ENCODE measurements around the gene ITPR2.

The ITPR2 gene

DNA sequence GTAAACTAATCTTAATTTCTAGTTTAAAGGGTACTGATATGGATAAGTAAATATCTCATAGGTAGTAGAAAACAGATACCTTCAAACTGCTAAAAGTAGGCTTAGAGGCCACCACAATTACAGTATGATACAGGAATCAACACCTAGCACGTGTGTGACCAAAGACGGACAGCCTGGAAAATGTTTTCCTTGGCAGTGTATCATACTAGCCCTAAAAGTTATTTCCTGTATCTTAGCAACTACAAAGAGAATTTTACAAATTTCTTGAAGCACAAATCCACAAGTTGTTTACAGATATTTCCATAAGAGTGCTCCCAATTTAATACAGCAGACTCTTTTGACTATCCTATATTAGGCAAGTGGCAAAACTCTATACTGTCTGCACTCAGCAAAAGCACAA is 106.0 kb downstream of the ITPR2 start:
- CTCF ChIA-PET, result no interaction called here
- no peak for DNase-seq (ENCODE audit: extremely low spot score)
- POLR2A ChIA-PET, result no interaction called here
- TF ChIP-seq, protein P1, sequence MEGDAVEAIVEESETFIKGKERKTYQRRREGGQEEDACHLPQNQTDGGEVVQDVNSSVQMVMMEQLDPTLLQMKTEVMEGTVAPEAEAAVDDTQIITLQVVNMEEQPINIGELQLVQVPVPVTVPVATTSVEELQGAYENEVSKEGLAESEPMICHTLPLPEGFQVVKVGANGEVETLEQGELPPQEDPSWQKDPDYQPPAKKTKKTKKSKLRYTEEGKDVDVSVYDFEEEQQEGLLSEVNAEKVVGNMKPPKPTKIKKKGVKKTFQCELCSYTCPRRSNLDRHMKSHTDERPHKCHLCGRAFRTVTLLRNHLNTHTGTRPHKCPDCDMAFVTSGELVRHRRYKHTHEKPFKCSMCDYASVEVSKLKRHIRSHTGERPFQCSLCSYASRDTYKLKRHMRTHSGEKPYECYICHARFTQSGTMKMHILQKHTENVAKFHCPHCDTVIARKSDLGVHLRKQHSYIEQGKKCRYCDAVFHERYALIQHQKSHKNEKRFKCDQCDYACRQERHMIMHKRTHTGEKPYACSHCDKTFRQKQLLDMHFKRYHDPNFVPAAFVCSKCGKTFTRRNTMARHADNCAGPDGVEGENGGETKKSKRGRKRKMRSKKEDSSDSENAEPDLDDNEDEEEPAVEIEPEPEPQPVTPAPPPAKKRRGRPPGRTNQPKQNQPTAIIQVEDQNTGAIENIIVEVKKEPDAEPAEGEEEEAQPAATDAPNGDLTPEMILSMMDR (IDR thresholded peaks at IDR 0.05; ENCODE audit: control extremely low read depth, extremely low read depth, low read depth, missing control alignments), result no peak

DNA sequence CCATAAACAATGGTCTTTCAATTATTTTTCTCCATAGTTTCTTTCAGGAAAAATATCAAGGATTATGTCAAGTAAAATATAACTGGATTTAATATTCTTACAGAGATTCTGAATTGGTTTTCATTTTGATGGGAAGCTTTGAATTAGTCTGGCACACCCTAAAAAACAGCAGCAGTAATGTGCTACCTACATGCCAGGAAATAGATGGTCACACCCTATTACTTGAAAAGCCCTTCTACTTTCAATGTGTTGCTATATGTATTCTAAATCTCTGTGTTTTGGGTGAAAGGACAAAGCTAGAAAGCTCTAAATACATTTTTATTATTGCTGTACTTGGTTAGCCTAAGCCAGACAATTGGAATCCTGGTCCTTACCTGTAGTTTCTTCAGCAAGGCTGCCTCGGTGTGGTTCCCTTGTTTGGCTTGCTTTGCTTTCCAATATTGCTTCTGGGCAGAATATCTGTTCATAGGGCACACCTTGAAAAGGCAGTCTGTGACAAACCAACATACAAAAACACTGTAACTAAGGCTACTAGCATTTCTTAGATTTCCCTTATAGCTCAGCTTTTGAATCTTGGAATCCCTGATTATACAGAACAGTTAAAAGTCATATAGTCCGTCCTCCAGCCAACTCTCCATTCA is 107.6 kb downstream of the ITPR2 start:
- no peak for DNase-seq (ENCODE audit: extremely low spot score)
- ChIA-PET CTCF (no interaction called here), POLR2A (interaction anchor here (0.5 kb wide), 1 partner anchor 98 kb away, joined by 3 read pairs; no protein-coding TSS in a partner anchor)
- TF ChIP-seq, protein P1 (IDR thresholded peaks at IDR 0.05; ENCODE audit: control extremely low read depth, extremely low read depth, low read depth, missing control alignments), result no peak

DNA sequence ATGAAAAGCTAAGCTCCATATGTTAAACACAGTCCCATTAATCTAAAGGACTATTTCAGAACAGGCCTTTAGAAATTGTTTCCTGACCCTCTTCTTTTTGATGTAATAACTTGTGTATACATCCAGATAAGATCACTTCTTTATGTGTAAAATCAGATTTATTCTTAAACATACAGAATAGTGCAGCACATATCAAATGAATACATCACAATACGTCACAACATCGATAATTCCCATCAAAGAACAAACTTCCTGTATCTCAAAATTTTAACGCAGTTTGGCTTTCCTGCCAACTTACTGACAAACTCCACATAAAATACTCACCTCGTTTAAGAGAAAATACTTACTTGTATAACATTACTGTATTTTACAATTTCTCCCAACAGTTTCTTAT is 108.7 kb downstream of the ITPR2 start:
- DNase-seq (ENCODE audit: extremely low spot score), result no peak
- CTCF ChIA-PET, result interaction anchor here (0.9 to 1.5 kb wide), 6 partner anchors 9 to 161 kb away, joined by 3 to 6 read pairs (median 3); no protein-coding TSS in a partner anchor
- TF ChIP-seq, protein P1 (IDR thresholded peaks at IDR 0.05; ENCODE audit: control extremely low read depth, extremely low read depth, low read depth, missing control alignments), result no peak
- POLR2A ChIA-PET, result no interaction called here

DNA sequence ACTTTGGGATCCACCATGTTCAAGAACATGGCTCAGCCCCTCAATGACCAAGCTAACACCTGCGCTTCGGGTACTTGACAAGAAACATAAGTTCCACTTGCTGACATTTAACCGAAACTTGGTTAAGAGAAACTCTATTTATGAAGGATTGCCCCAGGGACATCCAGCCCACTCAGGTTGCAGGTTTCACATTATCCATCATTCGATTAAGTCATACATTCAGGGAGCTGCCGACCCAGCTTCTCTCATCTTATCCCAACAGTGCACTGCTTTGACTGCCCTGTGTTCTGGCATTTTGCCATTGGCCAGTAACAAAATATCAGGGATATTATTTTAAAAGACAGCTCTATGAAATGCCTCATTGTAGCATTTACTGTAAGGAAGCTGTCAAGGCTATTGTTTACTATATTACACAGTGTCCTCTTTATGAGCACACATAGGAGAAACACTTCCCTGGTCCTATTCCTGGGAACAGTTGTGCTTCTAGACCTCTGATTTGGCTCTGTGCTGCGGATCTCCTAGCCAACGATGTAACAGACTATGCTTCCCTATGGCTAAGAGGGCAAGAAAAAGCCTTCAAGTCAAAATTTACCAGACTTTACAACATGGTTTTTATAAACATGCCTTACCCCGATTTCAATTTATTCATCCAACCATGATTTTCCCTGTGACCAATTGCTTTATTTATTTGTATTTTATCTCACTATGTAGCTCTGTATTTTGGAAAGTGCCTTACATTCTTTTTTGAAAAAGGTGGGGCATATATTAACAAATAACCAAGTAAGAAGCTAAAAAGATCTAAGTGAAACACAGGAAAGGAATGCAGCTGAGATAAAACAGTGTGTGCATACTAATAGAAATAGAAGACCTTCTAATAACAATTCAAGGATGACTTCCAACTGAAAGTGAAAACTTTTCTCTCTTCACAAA is 109.3 kb downstream of the ITPR2 start:
- ChIA-PET CTCF (interaction anchor here (0.9 to 1.5 kb wide), 6 partner anchors 9 to 162 kb away, joined by 3 to 6 read pairs (median 3); no protein-coding TSS in a partner anchor), POLR2A (no interaction called here)
- DNase-seq (ENCODE audit: extremely low spot score), result no peak
- TF ChIP-seq, protein P1 (IDR thresholded peaks at IDR 0.05; ENCODE audit: control extremely low read depth, extremely low read depth, low read depth, missing control alignments), result no peak

DNA sequence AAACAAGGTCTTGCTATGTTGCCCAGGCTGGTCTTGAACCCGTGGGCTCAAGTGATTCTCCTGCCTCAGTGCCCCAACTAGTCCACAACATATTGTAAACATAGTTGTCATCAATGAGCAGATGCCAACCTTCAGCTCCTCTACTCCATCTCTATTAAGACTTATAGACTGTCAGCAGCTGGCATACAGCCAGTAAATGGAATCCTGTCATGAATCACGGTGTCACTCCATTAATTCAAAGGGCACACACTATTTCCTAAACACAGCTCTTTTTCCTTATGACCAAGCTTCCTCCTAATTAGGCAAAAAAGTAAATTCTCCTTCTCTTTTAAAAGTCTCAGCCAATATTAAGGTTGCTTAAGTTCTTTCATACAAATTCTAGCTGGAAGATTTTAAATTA is 111.2 kb downstream of the ITPR2 start:
- ChIA-PET POLR2A (no interaction called here), CTCF (no interaction called here)
- TF ChIP-seq, protein P1 (IDR thresholded peaks at IDR 0.05; ENCODE audit: control extremely low read depth, extremely low read depth, low read depth, missing control alignments), result no peak
- no peak for DNase-seq (ENCODE audit: extremely low spot score)

DNA sequence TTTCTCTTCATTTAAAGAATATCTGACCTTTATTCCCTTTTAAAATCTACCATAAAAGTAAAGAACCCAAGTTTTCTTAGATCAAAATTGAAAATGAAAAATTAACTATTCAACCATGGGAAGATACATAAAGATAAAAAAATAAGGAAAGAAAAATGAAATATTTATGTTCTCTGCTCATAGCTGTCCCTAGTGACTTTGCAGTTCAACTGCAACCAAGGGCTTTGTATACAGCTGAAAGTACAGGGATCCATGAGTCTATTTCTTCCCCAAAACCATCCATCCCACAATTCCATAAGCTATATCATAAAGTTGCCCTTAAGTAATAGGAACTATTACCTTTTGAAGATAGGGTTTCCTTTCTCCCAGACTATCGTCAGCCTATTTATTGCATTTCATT is 113.1 kb downstream of the ITPR2 start:
- POLR2A ChIA-PET, result no interaction called here
- DNase-seq (ENCODE audit: extremely low spot score), result no peak
- TF ChIP-seq, protein P1 (IDR thresholded peaks at IDR 0.05; ENCODE audit: control extremely low read depth, extremely low read depth, low read depth, missing control alignments), result no peak
- CTCF ChIA-PET, result interaction anchor here (1.4 to 2.9 kb wide), 4 partner anchors 10 to 166 kb away, joined by 3 to 17 read pairs (median 6); no protein-coding TSS in a partner anchor

All from GM10248 (cell line).